ENCODE results near the gene XRCC6. TPM values are rescaled to one million over a fixed set of nuclear protein-coding genes. Genes with fewer than 3 reads are reported as not detected.

The XRCC6 gene
- total RNA-seq, 1 donor from 2014 or later, result 158 TPM

DNA sequence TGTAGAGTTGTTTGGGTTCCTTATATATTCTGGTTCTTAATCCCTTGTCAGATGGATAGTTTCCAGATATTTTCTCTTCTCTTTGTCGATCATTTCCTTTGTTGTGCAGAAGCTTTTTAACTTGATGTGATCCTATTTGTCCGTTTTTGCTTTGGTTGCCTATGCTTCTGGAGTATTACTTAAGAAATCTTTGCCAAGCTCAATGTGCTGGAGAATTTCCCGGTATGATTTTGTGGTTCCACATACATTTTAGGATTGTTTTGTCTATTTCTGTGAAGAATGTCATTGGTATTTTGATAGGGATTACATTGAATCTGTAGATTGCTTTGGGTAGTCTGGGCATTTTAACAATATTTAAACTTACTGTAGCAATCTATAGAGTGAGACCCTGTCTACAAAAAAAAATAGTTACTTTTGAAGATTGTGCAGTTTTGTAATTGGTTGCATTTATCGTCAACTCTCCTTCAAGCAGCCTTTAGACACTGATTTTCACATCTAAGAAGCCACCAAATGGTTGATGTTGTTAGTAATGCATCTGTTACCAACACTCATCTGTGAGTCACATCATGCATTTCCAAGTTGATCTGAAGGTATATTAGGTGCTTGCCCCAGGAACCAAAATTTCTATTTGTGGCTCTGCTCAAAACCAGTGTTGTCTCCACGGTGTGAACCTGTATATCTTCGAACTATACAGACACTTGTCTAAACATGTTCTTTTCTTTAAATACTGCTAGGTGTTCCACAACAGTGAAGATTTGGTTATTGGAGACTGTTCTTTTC is 21.4 kb downstream of the XRCC6 start:
- no peak for DNase-seq (ENCODE audit: extremely low spot score in 2 of 2)
- TF ChIP-seq, protein P1, sequence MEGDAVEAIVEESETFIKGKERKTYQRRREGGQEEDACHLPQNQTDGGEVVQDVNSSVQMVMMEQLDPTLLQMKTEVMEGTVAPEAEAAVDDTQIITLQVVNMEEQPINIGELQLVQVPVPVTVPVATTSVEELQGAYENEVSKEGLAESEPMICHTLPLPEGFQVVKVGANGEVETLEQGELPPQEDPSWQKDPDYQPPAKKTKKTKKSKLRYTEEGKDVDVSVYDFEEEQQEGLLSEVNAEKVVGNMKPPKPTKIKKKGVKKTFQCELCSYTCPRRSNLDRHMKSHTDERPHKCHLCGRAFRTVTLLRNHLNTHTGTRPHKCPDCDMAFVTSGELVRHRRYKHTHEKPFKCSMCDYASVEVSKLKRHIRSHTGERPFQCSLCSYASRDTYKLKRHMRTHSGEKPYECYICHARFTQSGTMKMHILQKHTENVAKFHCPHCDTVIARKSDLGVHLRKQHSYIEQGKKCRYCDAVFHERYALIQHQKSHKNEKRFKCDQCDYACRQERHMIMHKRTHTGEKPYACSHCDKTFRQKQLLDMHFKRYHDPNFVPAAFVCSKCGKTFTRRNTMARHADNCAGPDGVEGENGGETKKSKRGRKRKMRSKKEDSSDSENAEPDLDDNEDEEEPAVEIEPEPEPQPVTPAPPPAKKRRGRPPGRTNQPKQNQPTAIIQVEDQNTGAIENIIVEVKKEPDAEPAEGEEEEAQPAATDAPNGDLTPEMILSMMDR (IDR thresholded peaks at IDR 0.05), result no peak
- TF ChIP-seq POLR2A (IDR thresholded peaks at IDR 0.05) (no peak), POLR2AphosphoS5 (IDR thresholded peaks at IDR 0.05; ENCODE audit: insufficient read depth in 1 of 2, low read depth in 1 of 2) (no peak)
- H3K27ac ChIP-seq, result no peak overlapping the region
- no peak overlapping the region for H3K4me3 ChIP-seq
- H3K4me1 ChIP-seq, result no peaks in the 10 kb centered on the region
- intact Hi-C loops (cut with DNase I), result no loop called here
- H3K27me3 ChIP-seq, result no peaks in the 10 kb centered on the region
- H3K36me3 ChIP-seq, result peaks cover 8 to 76% of the 10 kb centered on the region in 2 donors
- no peaks in the 10 kb centered on the region for H3K9me3 ChIP-seq

DNA sequence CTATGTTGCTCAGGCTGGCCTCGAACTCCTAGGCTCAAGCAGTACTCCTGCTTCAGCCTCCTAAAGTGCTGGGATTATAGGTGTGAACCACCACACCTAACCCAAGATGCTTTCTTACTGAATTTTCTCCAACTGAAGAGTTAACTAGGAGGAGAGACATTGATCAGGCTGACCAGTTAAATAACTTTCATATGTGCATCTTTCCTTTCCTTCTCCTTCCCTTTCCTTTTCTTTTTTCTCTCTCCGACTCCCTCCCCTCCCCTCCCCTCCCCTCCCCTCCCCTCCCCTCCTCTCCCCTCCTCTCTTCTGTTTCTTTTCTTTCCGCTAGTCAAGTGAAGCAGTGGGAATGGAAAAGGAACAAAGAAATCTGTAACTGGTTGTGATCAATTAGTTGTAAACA is 26.7 kb downstream of the XRCC6 start:
- no peak for DNase-seq (ENCODE audit: extremely low spot score in 2 of 2)
- Histone ChIP-seq H3K4me3 (no peak overlapping the region), H3K9me3 (no peaks in the 10 kb centered on the region), H3K36me3 (peaks cover 4 to 73% of the 10 kb centered on the region in 2 donors), H3K27me3 (no peaks in the 10 kb centered on the region), H3K27ac (no peak overlapping the region), H3K4me1 (no peaks in the 10 kb centered on the region)
- TF ChIP-seq POLR2AphosphoS5 (IDR thresholded peaks at IDR 0.05; ENCODE audit: insufficient read depth in 1 of 2, low read depth in 1 of 2) (no peak), POLR2A (IDR thresholded peaks at IDR 0.05) (no peak)
- TF ChIP-seq, protein P1 (IDR thresholded peaks at IDR 0.05), result no peak
- intact Hi-C loops (cut with DNase I), result no loop called here

DNA sequence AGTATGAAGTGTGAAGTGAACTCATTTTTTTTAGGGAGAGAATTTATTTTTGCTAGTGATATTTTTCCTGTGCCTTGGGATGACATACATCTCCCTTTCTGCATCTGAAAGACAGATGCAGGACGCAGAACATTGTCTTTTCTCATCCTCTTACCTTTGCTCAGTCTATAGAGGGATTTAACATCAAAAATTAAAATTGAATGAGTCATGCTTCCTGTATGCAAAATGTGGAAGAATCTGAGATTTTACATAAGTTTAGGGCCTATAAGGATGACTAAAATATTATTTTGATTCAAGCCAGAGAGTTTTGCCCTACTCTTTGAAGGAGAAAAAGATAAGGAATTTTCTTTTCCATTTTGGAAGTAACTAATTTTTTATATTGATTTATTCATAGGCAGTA is 27.3 kb downstream of the XRCC6 start:
- TF ChIP-seq POLR2AphosphoS5 (IDR thresholded peaks at IDR 0.05; ENCODE audit: insufficient read depth in 1 of 2, low read depth in 1 of 2), result no peak
- TF ChIP-seq, protein P1 (IDR thresholded peaks at IDR 0.05), result no peak
- TF ChIP-seq POLR2A (IDR thresholded peaks at IDR 0.05), result no peak
- intact Hi-C loops (cut with DNase I), result no loop called here
- no peak for DNase-seq (ENCODE audit: extremely low spot score in 2 of 2)
- no peaks in the 10 kb centered on the region for H3K27me3 ChIP-seq
- peaks cover 7 to 73% of the 10 kb centered on the region in 2 donors for H3K36me3 ChIP-seq
- H3K9me3 ChIP-seq, result no peaks in the 10 kb centered on the region
- H3K4me3 ChIP-seq, result no peak overlapping the region
- no peak overlapping the region for H3K27ac ChIP-seq
- H3K4me1 ChIP-seq, result no peaks in the 10 kb centered on the region

DNA sequence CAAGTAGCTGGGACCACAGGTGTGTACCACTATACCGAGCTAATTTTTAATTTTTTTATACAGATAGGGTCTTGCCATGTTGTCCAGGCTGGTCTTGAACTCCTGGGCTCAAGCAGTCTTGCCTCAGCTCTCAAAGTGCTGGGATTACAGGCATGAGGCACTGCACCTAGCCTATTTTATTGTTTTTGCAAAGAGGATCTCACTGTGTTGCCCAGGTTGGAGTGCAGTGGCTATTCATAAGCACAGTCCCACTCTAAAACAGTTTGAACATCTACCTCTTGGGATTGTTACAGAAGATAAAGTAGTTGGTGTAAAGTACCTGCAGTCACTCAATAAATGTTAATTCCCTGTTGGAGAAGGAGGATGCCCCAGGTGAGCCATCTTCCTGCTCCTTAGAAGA is 29.1 kb downstream of the XRCC6 start:
- TF ChIP-seq POLR2A (IDR thresholded peaks at IDR 0.05) (no peak), POLR2AphosphoS5 (IDR thresholded peaks at IDR 0.05; ENCODE audit: insufficient read depth in 1 of 2, low read depth in 1 of 2) (no peak)
- TF ChIP-seq, protein P1 (IDR thresholded peaks at IDR 0.05), result no peak
- H3K27ac ChIP-seq, result no peak overlapping the region
- DNase-seq (ENCODE audit: extremely low spot score in 2 of 2), result no peak
- H3K36me3 ChIP-seq, result peaks cover 7 to 83% of the 10 kb centered on the region in 2 donors
- intact Hi-C loops (cut with DNase I), result no loop called here
- no peaks in the 10 kb centered on the region for H3K4me1 ChIP-seq
- no peak overlapping the region for H3K4me3 ChIP-seq
- H3K9me3 ChIP-seq, result no peaks in the 10 kb centered on the region
- H3K27me3 ChIP-seq, result no peaks in the 10 kb centered on the region

DNA sequence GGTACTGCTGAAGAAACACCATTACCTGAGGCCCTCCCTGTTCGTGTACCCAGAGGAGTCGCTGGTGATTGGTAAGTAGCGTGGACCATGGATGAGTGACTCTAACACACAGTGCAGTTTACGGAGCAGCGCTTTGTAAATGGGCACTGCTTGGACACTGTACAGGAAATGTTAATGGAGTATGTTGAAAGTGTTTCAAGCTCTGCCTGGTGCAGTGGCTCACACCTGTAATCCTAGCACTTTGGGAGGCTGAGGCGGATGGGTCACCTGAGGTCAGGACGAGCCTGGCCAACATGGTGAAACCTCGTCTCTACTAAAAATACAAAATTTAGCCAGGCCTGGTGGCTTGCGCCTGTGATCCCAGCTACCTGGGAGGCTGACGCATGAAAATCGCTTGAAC is 29.7 kb downstream of the XRCC6 start:
- Histone ChIP-seq H3K9me3 (no peaks in the 10 kb centered on the region), H3K27ac (no peak overlapping the region), H3K4me1 (no peaks in the 10 kb centered on the region), H3K36me3 (peaks cover 7 to 86% of the 10 kb centered on the region in 2 donors), H3K27me3 (no peaks in the 10 kb centered on the region), H3K4me3 (no peak overlapping the region)
- DNase-seq (ENCODE audit: extremely low spot score in 2 of 2), result no peak
- intact Hi-C loops (cut with DNase I), result no loop called here
- no peak for TF ChIP-seq POLR2AphosphoS5 (IDR thresholded peaks at IDR 0.05; ENCODE audit: insufficient read depth in 1 of 2, low read depth in 1 of 2)
- TF ChIP-seq, protein P1 (IDR thresholded peaks at IDR 0.05), result no peak
- no peak for TF ChIP-seq POLR2A (IDR thresholded peaks at IDR 0.05)

Measured in vagina (tissue), 2 donors.